Hepatocyte (in vitro differentiated cells): Measurements from ENCODE around the gene HSD17B14.

Source experiments
- EZH2 ChIP-seq: fragments of 200-600 bp; sonication (generic); IDR thresholded peaks from 2 replicates; pipeline ENCODE4 v1.6.1; 2016; ENCODE audit warnings: antibody characterized with exemption, mild to moderate bottlenecking, borderline replicate concordance
- EZH2phosphoT487 ChIP-seq: fragments of 200-600 bp; sonication (generic); IDR thresholded peaks from one replicate; pipeline ENCODE4 v1.6.1; 2018; ENCODE audit warnings: antibody characterized with exemption, mild to moderate bottlenecking, low read depth, moderate library complexity; ENCODE audit not compliant: unreplicated experiment, severe bottlenecking
- TF ChIP-seq, protein P1 (sequence below): fragments of 200-600 bp; sonication (generic); IDR thresholded peaks from 2 replicates; pipeline ENCODE4 v1.5.1; 2016; ENCODE audit warnings: antibody characterized with exemption, mild to moderate bottlenecking; ENCODE audit not compliant: poor library complexity

DNA sequence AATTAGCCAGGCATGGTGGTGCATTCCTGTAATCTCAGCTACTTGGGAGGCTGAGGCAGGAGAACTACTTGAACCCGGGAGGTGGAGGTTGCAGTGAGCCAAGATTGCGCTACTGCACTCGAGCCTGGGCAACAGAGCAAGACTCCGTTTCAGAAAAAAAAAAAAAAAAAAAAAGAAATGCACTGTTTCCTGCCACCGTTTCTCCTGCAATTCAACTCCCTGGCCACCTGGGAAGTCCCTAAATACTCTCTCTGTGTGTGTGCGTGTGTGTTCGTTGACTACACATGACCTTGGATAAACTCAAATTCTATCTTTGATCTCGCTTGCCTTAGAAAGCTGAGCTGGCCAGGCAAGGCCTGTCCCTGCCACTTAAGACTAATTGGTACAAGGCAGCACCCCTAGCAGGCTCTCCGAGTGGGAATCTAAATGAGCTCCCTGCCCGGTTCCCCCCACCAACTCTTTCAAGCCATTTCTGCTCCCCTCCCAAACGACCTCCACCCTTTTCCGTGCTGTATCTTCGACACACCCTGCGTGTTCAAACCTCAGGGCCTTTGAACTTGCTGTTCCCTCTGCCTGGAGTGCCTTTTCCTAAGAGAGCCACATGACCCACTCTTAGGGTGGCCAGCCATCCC lies 20.3 kb downstream of the HSD17B14 start:
- TF ChIP-seq, protein P1, sequence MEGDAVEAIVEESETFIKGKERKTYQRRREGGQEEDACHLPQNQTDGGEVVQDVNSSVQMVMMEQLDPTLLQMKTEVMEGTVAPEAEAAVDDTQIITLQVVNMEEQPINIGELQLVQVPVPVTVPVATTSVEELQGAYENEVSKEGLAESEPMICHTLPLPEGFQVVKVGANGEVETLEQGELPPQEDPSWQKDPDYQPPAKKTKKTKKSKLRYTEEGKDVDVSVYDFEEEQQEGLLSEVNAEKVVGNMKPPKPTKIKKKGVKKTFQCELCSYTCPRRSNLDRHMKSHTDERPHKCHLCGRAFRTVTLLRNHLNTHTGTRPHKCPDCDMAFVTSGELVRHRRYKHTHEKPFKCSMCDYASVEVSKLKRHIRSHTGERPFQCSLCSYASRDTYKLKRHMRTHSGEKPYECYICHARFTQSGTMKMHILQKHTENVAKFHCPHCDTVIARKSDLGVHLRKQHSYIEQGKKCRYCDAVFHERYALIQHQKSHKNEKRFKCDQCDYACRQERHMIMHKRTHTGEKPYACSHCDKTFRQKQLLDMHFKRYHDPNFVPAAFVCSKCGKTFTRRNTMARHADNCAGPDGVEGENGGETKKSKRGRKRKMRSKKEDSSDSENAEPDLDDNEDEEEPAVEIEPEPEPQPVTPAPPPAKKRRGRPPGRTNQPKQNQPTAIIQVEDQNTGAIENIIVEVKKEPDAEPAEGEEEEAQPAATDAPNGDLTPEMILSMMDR = no peak
- no peak for TF ChIP-seq EZH2
- TF ChIP-seq EZH2phosphoT487 = no peak
